GM12878 (cell line): Measurements from ENCODE around the gene FAM120A. TPM values are rescaled to one million over a fixed set of nuclear protein-coding genes. Genes with fewer than 3 reads are reported as not detected.

Source experiments
- ATAC-seq: fragments of 200-7000 bp; cut with Tn5 transposase; 3 replicates; pipeline ENCODE4 v1.9.1; 2020; ENCODE audit warnings: mild to moderate bottlenecking, moderate library complexity
- BruUV-seq: library from RNA; stranded (reverse); fragments of 400-500 nt; replicated peaks from 2 replicates; lab custom pipeline; 2021; lab: Mats Ljungman, UMichigan
- CTCF ChIA-PET: fragments of 300-600 bp; sonication (Branson Sonifier 250); formaldehyde crosslinking; extraction: SDS; loops from one replicate; lab custom pipeline; 2021; ENCODE audit warnings: inconsistent platforms; lab: Yijun Ruan, JAX
- POLR2A ChIA-PET: fragments of 350-600 bp; formaldehyde crosslinking; extraction: SDS; loops from one replicate; lab custom pipeline; 2021; ENCODE audit warnings: inconsistent platforms; lab: Charles Lee
- RAD21 ChIA-PET: fragments of 300-600 bp; sonication (Branson Sonifier 250); formaldehyde crosslinking; loops from one replicate; lab custom pipeline; 2023; ENCODE audit warnings: antibody characterized with exemption; ENCODE audit not compliant: unreplicated experiment; lab: Charles Lee
- SMC1A ChIA-PET: fragments of 300-600 bp; sonication (Branson Sonifier 250); formaldehyde crosslinking; loops from one replicate; lab custom pipeline; 2023; ENCODE audit not compliant: unreplicated experiment, uncharacterized antibody; lab: Charles Lee
- DNase-seq: peaks from one replicate; pipeline ENCODE4 v3.0.0-alpha.2; 2011; ENCODE audit warnings: low read depth, low spot score
- FAIRE-seq: peaks from 3 replicates; lab custom pipeline; 2011; peaks lifted over from hg19 to GRCh38; lab: Jason Lieb, UNC
- H2AFZ ChIP-seq: 2 replicates; pipeline ENCODE4 v1.6.0; 2011; ENCODE audit warnings: low read depth, low read length, control low read depth; ENCODE audit not compliant: control insufficient read depth
- H3K27ac ChIP-seq: 2 replicates; pipeline ENCODE4 v1.5.1; 2011; ENCODE audit warnings: control low read depth; ENCODE audit not compliant: control insufficient read depth, insufficient read depth
- H3K27me3 ChIP-seq, 2 experiments: replicated peaks in 1 of 2; 2 replicates each; pipeline versions ENCODE4 v1.6.0 to v1.6.1; 2011; ENCODE audit warnings: low read length in 1 of 2; ENCODE audit not compliant: control insufficient read depth in 2 of 2, insufficient read depth in 2 of 2
- H3K36me3 ChIP-seq, 2 experiments: 2 replicates each; pipeline ENCODE4 v1.5.1; 2011; ENCODE audit warnings: low read length in 1 of 2; ENCODE audit not compliant: control insufficient read depth in 2 of 2, insufficient read depth in 2 of 2
- H3K4me1 ChIP-seq: 2 replicates; pipeline ENCODE4 v1.6.1; 2011; ENCODE audit warnings: mild to moderate bottlenecking, low read length, moderate library complexity, mixed read lengths; ENCODE audit not compliant: control insufficient read depth, insufficient read depth
- H3K4me2 ChIP-seq: 2 replicates; pipeline ENCODE4 v1.6.0; 2011; ENCODE audit warnings: control low read depth; ENCODE audit not compliant: control insufficient read depth, insufficient read depth
- H3K4me3 ChIP-seq: fragments of 200-600 bp; sonication (generic); 2 replicates; pipeline ENCODE4 v1.5.1; 2016
- H3K79me2 ChIP-seq: 2 replicates; pipeline ENCODE4 v1.6.0; 2011; ENCODE audit warnings: low read length; ENCODE audit not compliant: control insufficient read depth, insufficient read depth
- H3K9ac ChIP-seq: 2 replicates; pipeline ENCODE4 v1.8.0; 2011; ENCODE audit warnings: low read length, control low read depth, mixed read lengths; ENCODE audit not compliant: control insufficient read depth, insufficient read depth
- H3K9me3 ChIP-seq: replicated peaks from 3 replicates; pipeline ENCODE4 v1.5.1; 2011; ENCODE audit warnings: mild to moderate bottlenecking, low read length; ENCODE audit not compliant: control insufficient read depth, insufficient read depth
- H4K20me1 ChIP-seq: 2 replicates; pipeline ENCODE4 v1.6.0; 2011; ENCODE audit not compliant: control insufficient read depth, insufficient read depth
- EZH2 ChIP-seq: IDR thresholded peaks from 2 replicates; pipeline ENCODE4 v1.6.1; 2012; ENCODE audit warnings: low read depth, mild to moderate bottlenecking, control low read depth, inconsistent platforms, low read length, borderline replicate concordance; ENCODE audit not compliant: control insufficient read depth
- GABPA ChIP-seq: IDR thresholded peaks from 2 replicates; pipeline ENCODE4 v1.6.1; 2014; ENCODE audit warnings: antibody characterized with exemption, low read depth, mild to moderate bottlenecking, inconsistent platforms
- YBX1 ChIP-seq: fragments of 450-650 bp; IDR thresholded peaks from 2 replicates; pipeline ENCODE4 v1.6.1; 2016; ENCODE audit warnings: antibody characterized with exemption
- WGBS: methylation state at CpG from one replicate; pipeline ENCODE4 v1.1.6; 2016; ENCODE audit warnings: low lambda C conversion rate; ENCODE audit not compliant: insufficient replicate concordance, insufficient coverage; ENCODE audit errors: missing lambda C conversion rate; 5-methylcytosine and 5-hydroxymethylcytosine counted together
- in situ Hi-C: fragments of 300-500 bp; cut with MboI; formaldehyde crosslinking; loops from 9 replicates; pipeline ENCODE4 v1.14.3; 2018; ENCODE audit warnings: mixed read lengths
- intact Hi-C: fragments of 100-400 bp; cut with micrococcal nuclease; formaldehyde crosslinking; loops from one replicate; pipeline ENCODE4 v1.14.2; 2022; ENCODE audit not compliant: unreplicated experiment
- polyA plus RNA-seq, 11 experiments: library from polyadenylated mRNA; depleted of rRNA in 4 of 11; unstranded in 6 of 11; stranded (reverse) in 5 of 11; fragments of >200 nt; fragmentation: Nextera tagmentation in 4 of 11; fragmentation: Illumina TruSeq in 1 of 11; extraction: Ambion mirVana in 4 of 11; extraction: Trizol in 1 of 11; gene quantifications; 1 replicate in 1 of 11; 2 replicates in 10 of 11; pipeline versions ENCODE4 v1.2.1 to v1.2.3, GENCODE V29; 2011 to 2016; ENCODE audit warnings: inconsistent platforms in 2 of 11, missing spikeins in 2 of 11, low read depth in 1 of 11
- total RNA-seq, 4 experiments: library from RNA; depleted of rRNA in 3 of 4; stranded (reverse); fragments of >200 nt in 3 of 4; fragmentation: Illumina TruSeq in 1 of 4; extraction: Trizol in 1 of 4; gene quantifications; 2 replicates each; pipeline versions ENCODE4 v1.2.1 to v1.2.3, GENCODE V29; 2013 to 2021
- TF ChIP-seq, protein P1 (sequence below): fragments of 450-650 bp; IDR thresholded peaks from 2 replicates; pipeline ENCODE4 v1.6.1; 2018; ENCODE audit warnings: borderline replicate concordance, mild to moderate bottlenecking; ENCODE audit not compliant: partially characterized antibody

Gene FAM120A
- total and polyA plus RNA-seq, 10 of the 15 experiments (the other 5 are each of a cell fraction or from before 2014, with no cell fraction given), result 13.1 to 89.6 (median 52.5) TPM

DNA sequence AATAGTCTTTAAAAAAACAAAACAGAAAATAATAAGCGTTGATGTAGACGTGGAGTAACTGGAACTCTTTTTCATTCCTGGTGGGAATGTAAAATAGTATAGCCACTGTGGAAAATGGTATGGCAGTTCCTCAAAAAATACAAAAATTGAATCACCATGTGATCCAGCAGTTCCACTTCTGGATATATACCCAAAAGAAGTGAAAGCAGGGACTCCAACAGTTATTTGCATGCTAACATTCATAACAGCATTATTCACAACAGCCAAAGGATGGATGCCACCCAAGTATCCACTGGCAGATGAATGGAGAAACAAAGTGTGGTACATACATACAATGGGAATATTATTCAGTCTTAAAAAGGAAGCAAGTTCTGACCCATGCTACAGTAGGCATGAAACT is 120.7 kb downstream of the FAM120A start:
- peaks cover 2% of the 10 kb centered on the region; the same call in 2 of the 3 replicates for H3K9me3 ChIP-seq
- H3K36me3 ChIP-seq, result no peaks in the 10 kb centered on the region
- H3K4me1 ChIP-seq, result peaks cover 12% of the 10 kb centered on the region
- no peak for TF ChIP-seq GABPA
- TF ChIP-seq YBX1, result no peak
- TF ChIP-seq EZH2, result no peak
- TF ChIP-seq, protein P1, sequence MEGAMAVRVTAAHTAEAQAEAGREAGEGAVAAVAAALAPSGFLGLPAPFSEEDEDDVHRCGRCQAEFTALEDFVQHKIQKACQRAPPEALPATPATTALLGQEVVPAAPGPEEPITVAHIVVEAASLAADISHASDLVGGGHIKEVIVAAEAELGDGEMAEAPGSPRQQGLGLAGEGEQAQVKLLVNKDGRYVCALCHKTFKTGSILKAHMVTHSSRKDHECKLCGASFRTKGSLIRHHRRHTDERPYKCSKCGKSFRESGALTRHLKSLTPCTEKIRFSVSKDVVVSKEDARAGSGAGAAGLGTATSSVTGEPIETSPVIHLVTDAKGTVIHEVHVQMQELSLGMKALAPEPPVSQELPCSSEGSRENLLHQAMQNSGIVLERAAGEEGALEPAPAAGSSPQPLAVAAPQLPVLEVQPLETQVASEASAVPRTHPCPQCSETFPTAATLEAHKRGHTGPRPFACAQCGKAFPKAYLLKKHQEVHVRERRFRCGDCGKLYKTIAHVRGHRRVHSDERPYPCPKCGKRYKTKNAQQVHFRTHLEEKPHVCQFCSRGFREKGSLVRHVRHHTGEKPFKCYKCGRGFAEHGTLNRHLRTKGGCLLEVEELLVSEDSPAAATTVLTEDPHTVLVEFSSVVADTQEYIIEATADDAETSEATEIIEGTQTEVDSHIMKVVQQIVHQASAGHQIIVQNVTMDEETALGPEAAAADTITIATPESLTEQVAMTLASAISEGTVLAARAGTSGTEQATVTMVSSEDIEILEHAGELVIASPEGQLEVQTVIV, result no peak
- TF ChIP-seq, all 136 proteins: peak for 0
- H2AFZ ChIP-seq, result no peak overlapping the region
- H3K4me3 ChIP-seq, result no peak overlapping the region
- FAIRE-seq (no peak), ATAC-seq (no peak), DNase-seq (no peak)
- H3K27me3 ChIP-seq, result no peaks in the 10 kb centered on the region
- ChIA-PET SMC1A (no interaction called here), RAD21 (no interaction called here), CTCF (no interaction called here), POLR2A (no interaction called here)
- H4K20me1 ChIP-seq, result no peaks in the 10 kb centered on the region
- BruUV-seq, result no TSS peak
- no peak overlapping the region for H3K4me2 ChIP-seq
- in situ Hi-C loops, result no loop called here
- H3K79me2 ChIP-seq, result peaks cover under 1% of the 10 kb centered on the region; the same call in 1 of the 2 replicates
- H3K9ac ChIP-seq, result no peak overlapping the region
- WGBS, result 96% methylated on average over 2 of the region's 2 CpGs
- H3K27ac ChIP-seq, result no peak overlapping the region
- intact Hi-C loops, result no loop called here
